GM18519 (cell line): ENCODE data around the gene NDUFA3.
A peak's percentile ranks its signal among the peaks of the same experiment; 100 is the strongest.

Experiments used
- ATAC-seq: cut with Tn5 transposase; IDR thresholded peaks from one replicate; pipeline ENCODE4 v1.9.1; 2021; ENCODE audit warnings: mild to moderate bottlenecking, moderate library complexity; ENCODE audit not compliant: unreplicated experiment, low FRiP score

Gene NDUFA3

GRCh38 chr19:54136864-54137698 is 34.4 kb downstream of the NDUFA3 start:
- ATAC-seq: peak; percentile 63

GRCh38 chr19:54137699-54138488 is 35.2 kb downstream of the NDUFA3 start, which contains the start of gene CNOT3:
Gene CNOT3, plus strand, starts transcription at chr19:54137762. Its CDS starts 5,217 bp downstream, at chr19:54142979.
- ATAC-seq: no peak

GRCh38 chr19:54138489-54139256 is 36.0 kb downstream of the NDUFA3 start:
- no peak for ATAC-seq

GRCh38 chr19:54141356-54141755 is 38.7 kb downstream of the NDUFA3 start:
- no peak for ATAC-seq

- no peak for ATAC-seq
These were observed 39.6 kb downstream of the NDUFA3 start for GRCh38 chr19:54142166-54142780.

- ATAC-seq: no peak
These were observed 43.0 kb downstream of the NDUFA3 start for GRCh38 chr19:54145541-54146158.

- ATAC-seq: no peak
These were observed 45.0 kb downstream of the NDUFA3 start for GRCh38 chr19:54147676-54148075.

- ATAC-seq: no peak
These were observed 45.5 kb downstream of the NDUFA3 start for GRCh38 chr19:54148158-54148557.

- no peak for ATAC-seq
These were observed 46.6 kb downstream of the NDUFA3 start for GRCh38 chr19:54149021-54149812.

GRCh38 chr19:54151362-54152035 is 48.8 kb downstream of the NDUFA3 start:
- no peak for ATAC-seq

- no peak for ATAC-seq
These were observed 49.6 kb downstream of the NDUFA3 start for GRCh38 chr19:54152267-54152666.

GRCh38 chr19:54152878-54153524 is 50.3 kb downstream of the NDUFA3 start:
- ATAC-seq: no peak

- ATAC-seq: no peak
These were observed 51.2 kb downstream of the NDUFA3 start for GRCh38 chr19:54153731-54154326.

GRCh38 chr19:54154603-54155345 is 52.1 kb downstream of the NDUFA3 start:
- no peak for ATAC-seq

- ATAC-seq: no peak
These were observed 53.0 kb downstream of the NDUFA3 start for GRCh38 chr19:54155694-54156093.

- no peak for ATAC-seq
These were observed 53.8 kb downstream of the NDUFA3 start for GRCh38 chr19:54156490-54156889.

GRCh38 chr19:54156953-54157352 is 54.3 kb downstream of the NDUFA3 start:
- ATAC-seq: no peak
